OCI-LY1 (cell line): ENCODE data around the gene ZNF189.

Experiments
- CTCF ChIP-seq: fragments of 200-600 bp; sonication (generic), shearing (Covaris generic); IDR thresholded peaks from 2 replicates; pipeline ENCODE4 v1.5.1; 2017; ENCODE audit warnings: mild to moderate bottlenecking, antibody characterized with exemption, low read length, moderate library complexity, mixed read lengths
- EZH2 ChIP-seq: fragments of 200-600 bp; sonication (generic), shearing (Covaris generic); IDR thresholded peaks from 2 replicates; pipeline ENCODE4 v1.8.0; 2017; ENCODE audit warnings: borderline replicate concordance, mixed run types, mild to moderate bottlenecking, antibody characterized with exemption, low read length, moderate library complexity, mixed read lengths

DNA sequence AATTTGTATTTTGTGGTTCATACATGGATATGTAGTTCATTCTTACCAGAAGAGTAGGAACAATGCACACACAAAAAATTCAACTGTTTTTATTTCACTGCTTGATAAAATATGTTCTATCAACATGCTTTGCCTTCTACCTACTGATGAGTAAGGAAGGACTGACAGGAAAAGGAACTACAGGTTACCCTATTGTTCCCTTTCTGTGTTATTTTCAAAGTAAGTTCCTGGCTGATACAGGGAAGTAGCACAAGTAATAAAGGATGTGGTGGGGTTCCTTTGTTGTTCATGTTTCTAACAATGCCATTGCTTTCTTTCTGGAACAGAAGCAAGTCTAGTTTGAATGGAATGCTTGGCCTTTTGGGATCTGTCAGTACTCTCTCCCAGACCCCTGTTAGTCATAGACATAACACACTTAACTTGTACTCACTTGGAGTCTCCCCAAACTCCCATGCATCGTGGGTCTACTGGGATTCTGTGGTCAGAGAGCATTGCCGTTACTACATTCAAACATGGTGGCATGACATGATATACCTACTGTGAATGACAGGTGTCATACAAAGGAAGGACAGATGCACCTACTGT is 57.1 kb downstream of the ZNF189 start:
- TF ChIP-seq CTCF (no peak), EZH2 (no peak)
